H1 (cell line): ENCODE data around the gene RNF38.

Experiments used
- BACH1 ChIP-seq: IDR thresholded peaks from 2 replicates; pipeline ENCODE4 v1.6.1; 2012; ENCODE audit warnings: low read length, improper control_type of control experiment
- CEBPB ChIP-seq: IDR thresholded peaks from 2 replicates; pipeline ENCODE4 v1.6.1; 2012; ENCODE audit warnings: low read depth, low read length
- HDAC2 ChIP-seq, 2 experiments: fragments of 300-600 bp in 1 of 2; sonication (generic) in 1 of 2; IDR thresholded peaks; 2 replicates each; pipeline ENCODE4 v1.6.1; 2011 to 2012; ENCODE audit warnings: low read depth in 2 of 2, low read length in 2 of 2, mild to moderate bottlenecking in 2 of 2, moderate library complexity in 2 of 2, borderline replicate concordance in 1 of 2, inconsistent platforms in 1 of 2
- JUN ChIP-seq: IDR thresholded peaks from 2 replicates; pipeline ENCODE4 v1.6.1; 2011; ENCODE audit warnings: low read depth, mild to moderate bottlenecking, improper control_type of control experiment, low read length
- KDM5A ChIP-seq: fragments of 200-600 bp; IDR thresholded peaks from 2 replicates; pipeline ENCODE4 v1.7.1; 2012; ENCODE audit warnings: mild to moderate bottlenecking, low read length, inconsistent platforms, mixed read lengths
- POLR2A ChIP-seq, 2 experiments: IDR thresholded peaks; 1 replicate in 1 of 2; 2 replicates in 1 of 2; pipeline ENCODE4 v1.6.1; 2011; ENCODE audit warnings: low read depth in 2 of 2, low read length in 2 of 2, mild to moderate bottlenecking in 2 of 2; ENCODE audit errors: control extremely low read depth in 1 of 2
- RAD21 ChIP-seq, 2 experiments: IDR thresholded peaks in 1 of 2; conservative IDR thresholded peaks in 1 of 2; 2 replicates each; pipeline ENCODE4 v1.6.1; 2011; ENCODE audit warnings: low read depth in 2 of 2, low read length in 2 of 2, improper control_type of control experiment in 1 of 2, inconsistent platforms in 1 of 2, mild to moderate bottlenecking in 1 of 2, moderate library complexity in 1 of 2
- RXRA ChIP-seq: IDR thresholded peaks from 2 replicates; pipeline ENCODE4 v1.6.1; 2011; ENCODE audit warnings: low read depth, mild to moderate bottlenecking, low read length, moderate library complexity; ENCODE audit not compliant: insufficient read depth
- SIRT6 ChIP-seq: IDR thresholded peaks from one replicate; pipeline ENCODE4 v1.7.1; 2012; ENCODE audit warnings: low read length, inconsistent platforms
- TAF1 ChIP-seq: IDR thresholded peaks from 2 replicates; pipeline ENCODE4 v1.6.1; 2011; ENCODE audit warnings: mild to moderate bottlenecking, low read depth, low read length
- TF ChIP-seq, protein P1 (sequence below), 3 experiments: IDR thresholded peaks; 1 replicate in 2 of 3; 2 replicates in 1 of 3; pipeline versions ENCODE4 v1.5.1 to v1.6.1; 2011; ENCODE audit warnings: low read length in 3 of 3, mild to moderate bottlenecking in 3 of 3, inconsistent platforms in 2 of 3, low read depth in 1 of 3, moderate library complexity in 1 of 3; ENCODE audit not compliant: insufficient read depth in 1 of 3; ENCODE audit errors: control extremely low read depth in 1 of 3

DNA sequence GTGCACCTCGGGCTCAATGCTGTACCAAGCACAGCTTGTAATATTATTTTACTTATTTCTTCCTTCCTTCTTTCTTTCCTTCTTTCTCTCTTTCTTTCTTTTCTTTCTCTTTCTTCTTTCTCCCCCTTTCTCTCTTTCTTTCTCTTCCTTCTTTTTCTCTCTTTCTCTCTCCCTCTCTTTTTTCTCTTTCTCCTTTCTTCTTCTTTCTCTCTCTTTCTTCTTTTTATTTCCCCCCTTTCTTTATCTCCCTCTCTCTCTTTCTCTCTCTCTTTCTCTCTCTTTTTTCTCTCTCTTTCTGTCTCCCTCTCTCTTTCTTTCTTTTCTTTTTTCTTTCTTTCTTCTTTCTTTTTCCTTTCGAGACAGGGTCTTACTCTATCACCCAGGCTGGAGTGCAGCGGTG is 109.1 kb downstream of the RNF38 start:
- TF ChIP-seq SIRT6, result no peak
- TF ChIP-seq KDM5A, result no peak
- no peak for TF ChIP-seq TAF1
- TF ChIP-seq BACH1, result no peak
- no peak for TF ChIP-seq RAD21 (IDR thresholded peaks at IDR 0.05 in 1 of 2, conservative IDR thresholded peaks at IDR 0.05 in 1 of 2; ENCODE audit: low read depth in 2 of 2, low read length in 2 of 2)
- TF ChIP-seq JUN, result no peak
- no peak for TF ChIP-seq RXRA
- no peak for TF ChIP-seq CEBPB
- TF ChIP-seq HDAC2 (IDR thresholded peaks at IDR 0.05; ENCODE audit: borderline replicate concordance in 1 of 2, low read depth in 2 of 2, low read length in 2 of 2), result no peak
- TF ChIP-seq, protein P1, sequence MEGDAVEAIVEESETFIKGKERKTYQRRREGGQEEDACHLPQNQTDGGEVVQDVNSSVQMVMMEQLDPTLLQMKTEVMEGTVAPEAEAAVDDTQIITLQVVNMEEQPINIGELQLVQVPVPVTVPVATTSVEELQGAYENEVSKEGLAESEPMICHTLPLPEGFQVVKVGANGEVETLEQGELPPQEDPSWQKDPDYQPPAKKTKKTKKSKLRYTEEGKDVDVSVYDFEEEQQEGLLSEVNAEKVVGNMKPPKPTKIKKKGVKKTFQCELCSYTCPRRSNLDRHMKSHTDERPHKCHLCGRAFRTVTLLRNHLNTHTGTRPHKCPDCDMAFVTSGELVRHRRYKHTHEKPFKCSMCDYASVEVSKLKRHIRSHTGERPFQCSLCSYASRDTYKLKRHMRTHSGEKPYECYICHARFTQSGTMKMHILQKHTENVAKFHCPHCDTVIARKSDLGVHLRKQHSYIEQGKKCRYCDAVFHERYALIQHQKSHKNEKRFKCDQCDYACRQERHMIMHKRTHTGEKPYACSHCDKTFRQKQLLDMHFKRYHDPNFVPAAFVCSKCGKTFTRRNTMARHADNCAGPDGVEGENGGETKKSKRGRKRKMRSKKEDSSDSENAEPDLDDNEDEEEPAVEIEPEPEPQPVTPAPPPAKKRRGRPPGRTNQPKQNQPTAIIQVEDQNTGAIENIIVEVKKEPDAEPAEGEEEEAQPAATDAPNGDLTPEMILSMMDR (IDR thresholded peaks at IDR 0.05; ENCODE audit: control extremely low read depth in 1 of 3, insufficient read depth in 1 of 3, low read depth in 1 of 3, low read length in 3 of 3), result no peak
- TF ChIP-seq POLR2A (IDR thresholded peaks at IDR 0.05; ENCODE audit: control extremely low read depth in 1 of 2, low read depth in 2 of 2, low read length in 2 of 2), result no peak
